ENCODE measurements around the gene KIRREL3.

Gene KIRREL3

DNA sequence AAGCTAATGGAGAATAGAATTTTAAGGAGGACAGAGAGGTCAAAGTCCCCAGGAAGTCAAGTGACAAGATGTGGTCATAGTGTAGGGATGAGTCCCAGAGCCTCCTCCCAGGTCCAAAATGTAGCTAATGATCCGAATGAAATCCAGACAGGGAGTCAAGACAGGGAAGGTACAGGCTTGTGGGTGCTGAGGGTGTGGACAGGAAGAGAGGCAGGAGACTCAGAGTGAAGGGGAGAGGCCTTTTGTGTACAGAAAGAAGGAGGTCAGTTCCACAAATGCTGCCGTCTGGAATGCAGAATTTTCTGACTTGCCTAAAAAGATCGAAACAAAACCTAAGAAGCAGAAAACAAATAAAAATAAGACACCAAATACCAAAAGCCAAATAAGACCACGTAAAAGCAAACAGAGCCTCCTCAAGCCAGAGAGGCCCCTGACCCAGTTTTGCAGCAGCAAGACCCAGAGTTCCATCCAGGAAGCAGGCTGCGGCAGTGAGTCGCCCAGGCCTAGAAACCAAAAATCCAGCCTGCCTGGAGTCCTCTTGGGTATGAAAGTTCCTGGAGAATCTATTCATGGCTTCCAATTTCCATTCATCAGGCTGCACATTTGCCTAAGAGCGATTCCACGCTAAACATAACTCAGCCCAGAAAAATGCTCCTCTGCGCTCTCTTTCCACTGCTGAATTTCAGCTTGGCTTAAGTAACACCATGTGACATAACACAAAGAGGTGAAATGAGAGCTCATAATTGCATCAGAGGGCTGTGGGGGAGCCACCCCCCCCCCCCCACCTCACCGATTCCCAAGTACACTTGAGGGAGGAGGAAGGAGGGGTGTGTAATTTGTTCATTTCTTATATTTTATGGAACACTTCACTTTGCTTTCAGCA, 71.2 kb downstream of the KIRREL3 start:
- no peak for DNase-seq (ENCODE audit: extremely low read depth, insufficient read length)
- Histone ChIP-seq H3K27me3 (replicated peaks; ENCODE audit: control insufficient read depth, insufficient read depth, low read length) (no peaks in the 10 kb centered on the region; the same call in none of the 2 replicates), H3K4me3 (replicated peaks; ENCODE audit: low read depth, low read length) (no peak overlapping the region), H3K36me3 (ENCODE audit: control insufficient read depth, insufficient read depth, low read length) (no peaks in the 10 kb centered on the region)
- TF ChIP-seq, protein P1, sequence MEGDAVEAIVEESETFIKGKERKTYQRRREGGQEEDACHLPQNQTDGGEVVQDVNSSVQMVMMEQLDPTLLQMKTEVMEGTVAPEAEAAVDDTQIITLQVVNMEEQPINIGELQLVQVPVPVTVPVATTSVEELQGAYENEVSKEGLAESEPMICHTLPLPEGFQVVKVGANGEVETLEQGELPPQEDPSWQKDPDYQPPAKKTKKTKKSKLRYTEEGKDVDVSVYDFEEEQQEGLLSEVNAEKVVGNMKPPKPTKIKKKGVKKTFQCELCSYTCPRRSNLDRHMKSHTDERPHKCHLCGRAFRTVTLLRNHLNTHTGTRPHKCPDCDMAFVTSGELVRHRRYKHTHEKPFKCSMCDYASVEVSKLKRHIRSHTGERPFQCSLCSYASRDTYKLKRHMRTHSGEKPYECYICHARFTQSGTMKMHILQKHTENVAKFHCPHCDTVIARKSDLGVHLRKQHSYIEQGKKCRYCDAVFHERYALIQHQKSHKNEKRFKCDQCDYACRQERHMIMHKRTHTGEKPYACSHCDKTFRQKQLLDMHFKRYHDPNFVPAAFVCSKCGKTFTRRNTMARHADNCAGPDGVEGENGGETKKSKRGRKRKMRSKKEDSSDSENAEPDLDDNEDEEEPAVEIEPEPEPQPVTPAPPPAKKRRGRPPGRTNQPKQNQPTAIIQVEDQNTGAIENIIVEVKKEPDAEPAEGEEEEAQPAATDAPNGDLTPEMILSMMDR (IDR thresholded peaks at IDR 0.05; ENCODE audit: insufficient read depth, low read length, poor library complexity, severe bottlenecking) = no peak

DNA sequence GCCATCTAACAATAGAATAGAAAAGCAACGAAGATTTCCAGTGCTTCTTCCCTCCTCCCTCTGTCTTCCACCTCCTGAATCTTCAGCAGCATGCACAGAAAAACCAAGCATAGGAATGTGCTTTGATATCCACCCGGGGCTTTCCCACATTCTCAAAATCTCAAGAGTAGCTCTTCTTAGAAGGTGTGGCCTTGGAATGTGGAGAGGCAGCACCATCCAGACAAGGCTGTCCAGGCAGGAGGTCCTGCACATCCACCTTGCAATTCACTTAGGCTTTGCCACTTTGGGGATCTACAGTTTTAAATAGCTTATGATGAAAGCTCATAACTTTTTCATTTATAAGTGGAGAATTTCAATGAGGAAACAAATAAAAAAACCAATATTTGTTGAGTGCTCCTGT, 72.9 kb downstream of the KIRREL3 start:
- no peaks in the 10 kb centered on the region; the same call in none of the 2 replicates for H3K27me3 ChIP-seq (replicated peaks; ENCODE audit: control insufficient read depth, insufficient read depth, low read length)
- no peak for DNase-seq (ENCODE audit: extremely low read depth, insufficient read length)
- H3K4me3 ChIP-seq (replicated peaks; ENCODE audit: low read depth, low read length) = no peak overlapping the region
- H3K36me3 ChIP-seq (ENCODE audit: control insufficient read depth, insufficient read depth, low read length) = no peaks in the 10 kb centered on the region
- TF ChIP-seq, protein P1 (IDR thresholded peaks at IDR 0.05; ENCODE audit: insufficient read depth, low read length, poor library complexity, severe bottlenecking) = no peak

DNA sequence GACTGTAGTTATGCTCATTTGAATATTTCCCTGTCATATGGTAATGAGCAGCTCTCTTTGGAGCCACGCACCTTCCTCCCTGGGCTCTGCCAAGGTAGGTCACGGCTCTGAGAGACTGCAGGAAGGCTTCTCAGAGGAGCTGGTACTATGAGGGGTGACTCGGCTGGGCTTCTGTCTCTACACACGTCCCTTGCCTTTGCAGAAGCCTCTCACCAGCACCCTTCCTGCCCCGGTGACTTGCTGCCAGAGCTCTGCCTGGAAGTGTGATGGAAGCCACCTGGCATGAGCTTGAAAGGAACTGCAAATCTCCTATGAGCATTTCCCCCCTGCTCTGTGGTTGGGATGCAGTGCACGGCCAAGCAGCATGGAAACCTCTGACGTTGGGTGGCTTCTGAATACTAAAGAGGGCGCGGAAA, 74.2 kb downstream of the KIRREL3 start:
- no peak for DNase-seq (ENCODE audit: extremely low read depth, insufficient read length)

DNA sequence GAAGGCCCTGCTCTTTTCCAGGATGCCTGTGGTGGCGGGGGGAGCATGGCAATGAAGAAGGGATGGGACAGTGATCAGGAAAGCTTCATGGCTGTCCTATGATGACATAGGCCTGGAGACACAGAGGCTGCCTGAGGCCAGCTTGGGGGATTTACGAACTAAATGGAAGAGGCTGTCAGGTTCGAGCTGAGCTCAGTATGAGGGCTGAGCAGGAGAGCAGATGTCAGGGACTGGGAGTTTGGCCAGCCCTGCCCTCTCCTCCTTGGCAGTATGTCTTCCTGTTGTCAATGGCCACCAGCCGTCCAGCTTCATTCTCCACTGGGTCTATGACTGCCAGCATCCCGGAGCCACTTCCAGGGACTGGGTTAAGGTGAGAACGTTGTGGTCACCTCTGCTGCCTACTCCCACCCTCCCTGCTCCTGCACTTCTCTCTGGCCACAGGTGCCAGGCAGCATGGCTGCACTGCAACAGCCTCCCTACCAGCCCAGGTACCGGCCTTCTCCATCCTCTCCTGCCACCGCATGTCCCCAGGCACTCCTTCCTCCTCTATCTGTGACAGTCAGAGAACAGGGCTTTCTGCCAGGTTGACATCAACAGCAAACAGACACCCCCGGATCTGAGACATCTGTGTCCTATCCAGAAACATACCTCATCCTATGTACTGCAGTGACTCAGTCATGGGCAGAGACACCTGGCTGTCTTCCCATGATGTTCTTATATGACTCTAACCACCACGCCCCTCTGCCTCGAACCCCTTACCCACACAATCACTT, 75.1 kb downstream of the KIRREL3 start:
- no peak for DNase-seq (ENCODE audit: extremely low read depth, insufficient read length)

More for the DNA sequence above, 74.2 kb downstream of the KIRREL3 start:
- Histone ChIP-seq H3K4me3 (replicated peaks; ENCODE audit: low read depth, low read length) (no peak overlapping the region), H3K36me3 (ENCODE audit: control insufficient read depth, insufficient read depth, low read length) (no peaks in the 10 kb centered on the region), H3K27me3 (replicated peaks; ENCODE audit: control insufficient read depth, insufficient read depth, low read length) (no peaks in the 10 kb centered on the region; the same call in 1 of the 2 replicates)
- TF ChIP-seq, protein P1 (IDR thresholded peaks at IDR 0.05; ENCODE audit: insufficient read depth, low read length, poor library complexity, severe bottlenecking) = no peak

DNA sequence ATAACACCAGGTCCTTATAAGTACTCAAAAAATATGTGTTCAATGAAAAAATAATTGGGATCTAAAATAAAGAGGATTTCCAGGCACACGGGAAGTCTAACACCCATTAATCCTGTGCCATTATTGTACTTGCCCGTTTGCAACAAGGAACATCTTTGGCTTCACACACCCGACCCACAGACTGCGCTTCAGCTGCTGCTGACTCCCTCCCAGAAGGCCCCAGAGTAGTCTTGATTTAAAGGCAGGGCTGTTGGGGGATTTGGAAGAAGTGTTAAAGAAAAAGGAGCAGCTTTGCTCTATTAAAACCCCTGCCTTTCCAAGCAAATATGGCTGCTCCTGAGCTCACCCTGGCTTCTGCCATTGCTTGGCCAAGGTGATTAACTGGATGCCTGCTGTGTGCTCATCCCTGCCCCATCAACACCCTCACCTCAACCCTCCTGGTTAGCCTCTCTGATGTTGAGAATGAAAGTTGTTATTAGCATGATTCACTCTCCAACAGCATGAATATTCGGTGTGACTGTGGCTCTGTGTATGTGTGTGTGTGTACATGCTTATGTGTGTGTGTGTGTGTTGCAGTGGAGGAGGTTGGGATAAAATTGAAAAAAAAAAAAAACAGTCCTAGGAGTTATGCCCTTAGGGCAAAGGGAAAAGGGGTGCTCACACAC, 76.1 kb downstream of the KIRREL3 start:
- DNase-seq (ENCODE audit: extremely low read depth, insufficient read length) = no peak
- no peak overlapping the region for H3K4me3 ChIP-seq (replicated peaks; ENCODE audit: low read depth, low read length)
- TF ChIP-seq, protein P1 (IDR thresholded peaks at IDR 0.05; ENCODE audit: insufficient read depth, low read length, poor library complexity, severe bottlenecking) = no peak
- no peaks in the 10 kb centered on the region; the same call in 1 of the 2 replicates for H3K27me3 ChIP-seq (replicated peaks; ENCODE audit: control insufficient read depth, insufficient read depth, low read length)
- H3K36me3 ChIP-seq (ENCODE audit: control insufficient read depth, insufficient read depth, low read length) = no peaks in the 10 kb centered on the region

More for the DNA sequence above, 75.1 kb downstream of the KIRREL3 start:
- no peak overlapping the region for H3K4me3 ChIP-seq (replicated peaks; ENCODE audit: low read depth, low read length)
- TF ChIP-seq, protein P1 (IDR thresholded peaks at IDR 0.05; ENCODE audit: insufficient read depth, low read length, poor library complexity, severe bottlenecking) = no peak
- H3K27me3 ChIP-seq (replicated peaks; ENCODE audit: control insufficient read depth, insufficient read depth, low read length) = no peaks in the 10 kb centered on the region; the same call in 1 of the 2 replicates
- no peaks in the 10 kb centered on the region for H3K36me3 ChIP-seq (ENCODE audit: control insufficient read depth, insufficient read depth, low read length)
